ENCODE measurements around the gene SEMA5A. TPM values are rescaled to one million over a fixed set of nuclear protein-coding genes. Genes with fewer than 3 reads are reported as not detected.

The SEMA5A gene
- total RNA-seq, 2 donors from 2014 or later = 0.14 to 0.23 TPM

DNA sequence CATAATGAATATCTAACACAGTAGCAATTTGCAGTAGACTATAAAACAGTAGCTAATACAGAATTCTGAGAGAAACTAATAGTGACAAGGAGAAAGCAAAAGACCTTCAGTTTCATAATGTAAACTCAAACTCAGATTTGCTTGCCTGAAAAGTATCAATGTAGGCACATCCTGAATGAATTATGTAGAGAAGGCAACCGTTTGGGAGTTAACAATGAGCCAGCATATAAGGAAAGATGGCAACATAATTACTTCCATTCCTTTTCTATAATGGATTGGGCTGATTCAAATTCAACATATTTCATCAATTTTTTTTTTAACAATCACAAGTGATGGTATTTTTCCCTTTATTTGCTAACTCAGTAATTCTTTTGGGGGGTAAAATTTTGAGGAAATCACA, 261.6 kb downstream of the SEMA5A start:
- H3K27ac Mint-ChIP-seq = no peak overlapping the region
- H3K4me3 Mint-ChIP-seq = no peak overlapping the region
- H3K9me3 Mint-ChIP-seq = peaks cover 2 to 5% of the 10 kb centered on the region in 2 donors
- ATAC-seq (replicated peaks in 1 of 2) (no peak), DNase-seq (no peak)
- H3K36me3 Mint-ChIP-seq (ENCODE audit: insufficient read depth in 2 of 2) = no peaks in the 10 kb centered on the region
- H3K4me1 Mint-ChIP-seq (ENCODE audit: low read depth) = no peaks in the 10 kb centered on the region
- no peaks in the 10 kb centered on the region for H3K27me3 Mint-ChIP-seq (ENCODE audit: low read depth)

GRCh38 chr5:9283473-9283872, 262.4 kb downstream of the SEMA5A start:
- Mint-ChIP-seq H3K9me3 (peaks cover 2 to 6% of the 10 kb centered on the region in 2 donors), H3K36me3 (ENCODE audit: insufficient read depth in 2 of 2) (no peaks in the 10 kb centered on the region), H3K27ac (no peak overlapping the region), H3K4me3 (no peak overlapping the region), H3K27me3 (ENCODE audit: low read depth) (no peaks in the 10 kb centered on the region), H3K4me1 (ENCODE audit: low read depth) (no peaks in the 10 kb centered on the region)
- DNase-seq (no peak), ATAC-seq (replicated peaks in 1 of 2) (no peak)

GRCh38 chr5:9283021-9283420, 262.9 kb downstream of the SEMA5A start:
- Mint-ChIP-seq H3K27ac (no peak overlapping the region), H3K4me1 (ENCODE audit: low read depth) (no peaks in the 10 kb centered on the region), H3K4me3 (no peak overlapping the region), H3K27me3 (ENCODE audit: low read depth) (no peaks in the 10 kb centered on the region), H3K36me3 (ENCODE audit: insufficient read depth in 2 of 2) (peaks cover 0 to 2% of the 10 kb centered on the region in 2 donors), H3K9me3 (peaks cover 4 to 10% of the 10 kb centered on the region in 2 donors)
- DNase-seq (no peak), ATAC-seq (replicated peaks in 1 of 2) (no peak)

DNA sequence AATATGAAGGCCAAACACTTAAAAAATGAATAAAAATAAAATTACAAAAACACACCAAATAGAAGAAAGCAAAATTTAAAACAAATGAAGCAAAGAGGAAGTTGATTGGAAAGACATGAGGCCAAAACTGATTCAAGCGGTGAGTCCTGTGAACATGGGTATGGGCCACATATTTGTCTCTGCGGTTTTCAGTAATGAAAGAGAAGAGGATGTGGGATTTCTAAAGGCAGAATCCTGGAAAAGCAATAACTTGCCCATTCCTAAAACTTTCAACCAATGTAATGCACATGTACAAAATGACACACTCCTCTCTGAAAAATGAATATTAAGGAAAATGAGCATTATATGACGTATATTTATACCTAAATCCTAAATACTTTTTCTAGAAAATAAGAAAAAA, 263.7 kb downstream of the SEMA5A start:
- no peak for ATAC-seq (replicated peaks in 1 of 2)
- Mint-ChIP-seq H3K4me3 (no peak overlapping the region), H3K9me3 (peaks cover 5 to 10% of the 10 kb centered on the region in 2 donors), H3K4me1 (ENCODE audit: low read depth) (no peaks in the 10 kb centered on the region), H3K36me3 (ENCODE audit: insufficient read depth in 2 of 2) (peaks cover 0 to 2% of the 10 kb centered on the region in 2 donors), H3K27ac (no peak overlapping the region), H3K27me3 (ENCODE audit: low read depth) (no peaks in the 10 kb centered on the region)
- no peak for DNase-seq

DNA sequence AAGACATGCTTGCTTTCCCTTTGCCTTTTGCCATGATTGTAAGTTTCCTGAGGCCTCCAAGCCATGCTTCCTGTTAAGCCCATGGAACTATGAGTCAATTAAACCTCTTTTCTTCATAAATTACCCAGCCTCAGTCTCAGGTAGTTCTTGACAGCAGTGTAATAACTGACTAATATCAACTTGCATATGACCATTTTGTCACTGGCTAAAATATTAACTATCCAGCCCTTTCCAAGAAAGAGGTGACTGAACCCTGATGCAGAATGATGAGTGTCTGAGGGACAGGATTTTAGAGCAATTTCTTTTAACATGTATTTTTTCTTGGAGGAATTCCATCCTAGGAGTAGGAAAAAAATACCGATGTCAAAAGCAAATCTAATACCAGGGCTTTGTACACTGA, 266.1 kb downstream of the SEMA5A start:
- Mint-ChIP-seq H3K27ac (no peak overlapping the region), H3K36me3 (ENCODE audit: insufficient read depth in 2 of 2) (peaks cover 0 to 2% of the 10 kb centered on the region in 2 donors), H3K9me3 (peaks cover 3 to 16% of the 10 kb centered on the region in 2 donors), H3K27me3 (ENCODE audit: low read depth) (no peaks in the 10 kb centered on the region), H3K4me1 (ENCODE audit: low read depth) (no peaks in the 10 kb centered on the region), H3K4me3 (no peak overlapping the region)
- ATAC-seq (replicated peaks in 1 of 2) (no peak), DNase-seq (no peak)

DNA sequence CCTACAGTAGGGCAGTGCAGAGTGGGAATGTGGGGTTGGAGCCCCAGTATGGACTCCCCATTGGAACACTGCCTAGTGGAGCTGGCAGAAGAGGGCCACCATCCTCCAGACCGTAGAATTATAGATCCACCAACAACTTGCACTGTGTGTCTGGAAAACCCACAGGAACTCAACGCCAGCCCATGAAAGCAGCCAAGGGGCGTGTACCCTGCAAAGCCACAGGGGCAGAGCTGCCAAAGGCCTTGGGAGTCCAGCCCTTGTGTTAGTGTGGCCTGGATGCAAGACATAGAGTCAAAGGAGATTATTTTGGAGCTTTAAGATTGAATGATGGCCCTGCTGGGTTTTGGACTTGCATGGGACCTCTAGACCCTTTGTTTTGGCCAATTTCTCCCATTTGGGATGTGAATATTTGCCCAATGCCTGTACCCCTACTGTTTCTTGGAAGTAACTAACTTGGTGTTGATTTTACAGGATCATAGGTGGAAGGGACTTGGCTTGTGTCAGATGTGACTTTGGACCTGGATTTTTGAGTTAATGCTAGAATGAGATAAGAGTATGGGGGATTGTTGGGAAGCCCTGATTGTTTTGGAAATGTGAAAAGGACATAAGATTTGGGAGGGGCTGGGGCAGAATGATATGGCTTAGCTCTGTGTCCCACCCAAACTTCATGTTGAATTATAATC, 266.8 kb downstream of the SEMA5A start:
- no peaks in the 10 kb centered on the region for H3K4me1 Mint-ChIP-seq (ENCODE audit: low read depth)
- ATAC-seq (replicated peaks in 1 of 2) = no peak
- H3K4me3 Mint-ChIP-seq = no peak overlapping the region

DNA sequence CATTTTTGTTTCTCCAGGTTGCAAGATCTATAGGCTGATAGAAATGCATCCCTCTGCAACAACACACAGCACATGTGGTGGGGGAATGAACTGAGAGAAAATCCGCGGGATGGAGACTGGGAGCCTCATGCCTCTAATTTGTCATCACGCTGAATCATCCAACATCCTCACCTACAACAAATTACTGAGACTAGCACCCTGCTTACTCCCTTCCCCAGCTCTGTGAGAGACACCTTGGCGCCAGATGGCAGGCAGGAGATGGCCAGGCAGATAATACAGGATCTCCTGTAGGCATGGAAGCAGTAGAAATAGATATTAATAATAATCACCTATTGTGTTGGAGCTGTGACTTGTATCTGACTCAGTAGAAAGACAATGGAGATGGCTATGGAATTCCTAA, 276.9 kb downstream of the SEMA5A start:
- no peaks in the 10 kb centered on the region for H3K4me1 Mint-ChIP-seq (ENCODE audit: low read depth)
- DNase-seq (no peak), ATAC-seq (replicated peaks in 1 of 2) (no peak)
- peaks cover 0 to 2% of the 10 kb centered on the region in 2 donors for H3K36me3 Mint-ChIP-seq (ENCODE audit: insufficient read depth in 2 of 2)
- no peak overlapping the region for H3K27ac Mint-ChIP-seq
- H3K27me3 Mint-ChIP-seq (ENCODE audit: low read depth) = no peaks in the 10 kb centered on the region
- no peak overlapping the region for H3K4me3 Mint-ChIP-seq
- peaks cover 7 to 10% of the 10 kb centered on the region in 2 donors for H3K9me3 Mint-ChIP-seq

More for the DNA sequence above, 266.8 kb downstream of the SEMA5A start:
- Mint-ChIP-seq H3K27me3 (ENCODE audit: low read depth) (no peaks in the 10 kb centered on the region), H3K9me3 (peaks cover 8 to 23% of the 10 kb centered on the region in 2 donors), H3K27ac (no peak overlapping the region), H3K36me3 (ENCODE audit: insufficient read depth in 2 of 2) (peaks cover 0 to 2% of the 10 kb centered on the region in 2 donors)
- no peak for DNase-seq

DNA sequence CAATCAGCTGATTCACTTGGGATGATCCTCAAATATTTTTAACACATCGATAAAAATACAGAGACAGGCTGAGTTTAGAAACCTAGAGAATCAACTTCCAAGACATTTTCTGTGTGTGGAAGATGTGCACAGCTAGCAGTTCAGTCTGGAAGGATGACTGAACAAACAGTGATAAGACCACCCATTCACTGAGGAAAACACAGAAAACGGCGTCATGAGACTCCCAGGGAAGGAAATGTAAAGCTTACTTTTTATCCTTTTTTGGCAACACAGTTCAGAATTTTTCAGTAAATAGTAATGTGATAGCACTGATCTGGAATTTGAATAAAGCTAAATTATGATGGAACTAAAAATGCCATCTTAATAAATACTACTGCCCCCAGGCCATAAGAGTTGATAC, 277.6 kb downstream of the SEMA5A start:
- Mint-ChIP-seq H3K27ac (no peak overlapping the region), H3K9me3 (peaks cover 8 to 9% of the 10 kb centered on the region in 2 donors), H3K27me3 (ENCODE audit: low read depth) (no peaks in the 10 kb centered on the region), H3K36me3 (ENCODE audit: insufficient read depth in 2 of 2) (peaks cover 0 to 2% of the 10 kb centered on the region in 2 donors), H3K4me1 (ENCODE audit: low read depth) (no peaks in the 10 kb centered on the region), H3K4me3 (no peak overlapping the region)
- no peak for ATAC-seq (replicated peaks in 1 of 2)
- no peak for DNase-seq

- Mint-ChIP-seq H3K36me3 (ENCODE audit: insufficient read depth in 2 of 2) (no peaks in the 10 kb centered on the region), H3K4me1 (ENCODE audit: low read depth) (no peaks in the 10 kb centered on the region), H3K9me3 (peaks cover 4% of the 10 kb centered on the region in 2 donors), H3K4me3 (no peak overlapping the region), H3K27ac (no peak overlapping the region), H3K27me3 (ENCODE audit: low read depth) (no peaks in the 10 kb centered on the region)
- DNase-seq (no peak), ATAC-seq (replicated peaks in 1 of 2) (no peak)
Measured at GRCh38 chr5:9265441-9266287, 280.2 kb downstream of the SEMA5A start.

GRCh38 chr5:9264301-9264700, 281.6 kb downstream of the SEMA5A start:
- no peak for DNase-seq
- no peaks in the 10 kb centered on the region for H3K36me3 Mint-ChIP-seq (ENCODE audit: insufficient read depth in 2 of 2)
- no peak overlapping the region for H3K27ac Mint-ChIP-seq
- no peaks in the 10 kb centered on the region for H3K27me3 Mint-ChIP-seq (ENCODE audit: low read depth)
- H3K9me3 Mint-ChIP-seq = peaks cover 4% of the 10 kb centered on the region in 2 donors
- ATAC-seq (replicated peaks in 1 of 2) = no peak
- H3K4me1 Mint-ChIP-seq (ENCODE audit: low read depth) = no peaks in the 10 kb centered on the region
- H3K4me3 Mint-ChIP-seq = no peak overlapping the region

GRCh38 chr5:9263656-9264055, 282.2 kb downstream of the SEMA5A start:
- H3K27ac Mint-ChIP-seq = no peak overlapping the region

GRCh38 chr5:9251379-9251980, 294.4 kb downstream of the SEMA5A start:
- H3K9me3 Mint-ChIP-seq = peaks cover 9 to 10% of the 10 kb centered on the region in 2 donors
- no peak overlapping the region for H3K4me3 Mint-ChIP-seq
- DNase-seq (no peak), ATAC-seq (replicated peaks in 1 of 2) (no peak)
- H3K36me3 Mint-ChIP-seq (ENCODE audit: insufficient read depth in 2 of 2) = no peaks in the 10 kb centered on the region
- no peaks in the 10 kb centered on the region for H3K4me1 Mint-ChIP-seq (ENCODE audit: low read depth)
- H3K27ac Mint-ChIP-seq = no peak overlapping the region
- H3K27me3 Mint-ChIP-seq (ENCODE audit: low read depth) = no peaks in the 10 kb centered on the region

More at GRCh38 chr5:9263656-9264055, 282.2 kb downstream of the SEMA5A start:
- H3K9me3 Mint-ChIP-seq = peaks cover 4% of the 10 kb centered on the region in 2 donors
- no peaks in the 10 kb centered on the region for H3K27me3 Mint-ChIP-seq (ENCODE audit: low read depth)
- DNase-seq (no peak), ATAC-seq (replicated peaks in 1 of 2) (no peak)
- H3K36me3 Mint-ChIP-seq (ENCODE audit: insufficient read depth in 2 of 2) = no peaks in the 10 kb centered on the region
- no peaks in the 10 kb centered on the region for H3K4me1 Mint-ChIP-seq (ENCODE audit: low read depth)
- no peak overlapping the region for H3K4me3 Mint-ChIP-seq

DNA sequence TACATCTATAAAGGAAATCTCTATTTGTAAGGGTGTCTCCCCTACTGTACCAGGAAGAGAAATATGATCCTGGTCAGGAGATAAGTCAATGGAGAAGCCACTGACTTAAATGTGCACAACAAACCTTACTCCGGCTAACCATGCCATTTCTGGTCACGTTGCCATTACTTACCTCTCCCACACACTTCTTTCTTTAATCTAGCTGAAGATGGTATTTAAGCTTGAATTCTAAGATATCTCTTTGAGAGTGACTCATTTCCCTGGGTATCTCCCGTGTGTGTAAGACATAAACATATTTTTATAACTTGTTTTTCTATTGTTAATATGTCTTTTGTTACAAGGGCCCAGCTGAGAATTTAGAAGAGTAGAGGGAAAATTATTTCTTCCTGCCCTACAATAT, 296.6 kb downstream of the SEMA5A start:
- Mint-ChIP-seq H3K4me1 (ENCODE audit: low read depth) (no peaks in the 10 kb centered on the region), H3K27ac (no peak overlapping the region), H3K27me3 (ENCODE audit: low read depth) (no peaks in the 10 kb centered on the region), H3K36me3 (ENCODE audit: insufficient read depth in 2 of 2) (no peaks in the 10 kb centered on the region), H3K9me3 (peaks cover 3 to 5% of the 10 kb centered on the region in 2 donors), H3K4me3 (no peak overlapping the region)
- ATAC-seq (replicated peaks in 1 of 2) = no peak
- no peak for DNase-seq
